ENCODE data around the gene PRICKLE4. TPM values are rescaled to one million over a fixed set of nuclear protein-coding genes. Genes with fewer than 3 reads are reported as not detected.

PRICKLE4 gene
- total RNA-seq, 2 experiments from 2014 or later: 1.8 to 2.6 TPM

GRCh38 chr6:41813956-41814355, 33.4 kb downstream of the PRICKLE4 start:
- intact Hi-C loops (cut with micrococcal nuclease; ENCODE audit: unreplicated experiment): no loop called here
- Histone ChIP-seq H3K4me1 (ENCODE audit: insufficient read depth, low read length, poor library complexity, severe bottlenecking) (peaks cover 6% of the 10 kb centered on the region), H3K4me2 (ENCODE audit: low read length) (no peak overlapping the region), H4K20me1 (ENCODE audit: insufficient read depth, low read length) (no peaks in the 10 kb centered on the region), H3K4me3 (ENCODE audit: low read depth, low read length, poor library complexity, severe bottlenecking) (no peak overlapping the region), H3K27ac (ENCODE audit: low read depth, low read length, poor library complexity, severe bottlenecking) (no peak overlapping the region), H3K9me2 (ENCODE audit: insufficient read depth, low read length) (no peaks in the 10 kb centered on the region), H2AFZ (ENCODE audit: low read length) (no peak overlapping the region), H3K36me3 (ENCODE audit: insufficient read depth, low read length) (no peaks in the 10 kb centered on the region; the same call in 1 of the 2 replicates), H3K9me3 (ENCODE audit: low read length) (no peaks in the 10 kb centered on the region), H3K79me2 (ENCODE audit: insufficient read depth, low read depth, low read length) (no peaks in the 10 kb centered on the region)
- TF ChIP-seq EZH2phosphoT487 (IDR thresholded peaks at IDR 0.05; ENCODE audit: borderline replicate concordance, low read depth, low read length) (no peak), CTCF (conservative IDR thresholded peaks at IDR 0.05; ENCODE audit: low read length) (no peak)
- BruUV-seq (replicated peaks): no TSS peak
- ChIA-PET POLR2A (no interaction called here), CTCF (ENCODE audit: unreplicated experiment) (no interaction called here)
- DNase-seq (ENCODE audit: low spot score): no peak

- CTCF ChIA-PET (ENCODE audit: unreplicated experiment): no interaction called here
- Histone ChIP-seq H3K9me3 (ENCODE audit: low read length) (no peaks in the 10 kb centered on the region), H3K4me2 (ENCODE audit: low read length) (no peak overlapping the region), H2AFZ (ENCODE audit: low read length) (no peak overlapping the region), H4K20me1 (ENCODE audit: insufficient read depth, low read length) (no peaks in the 10 kb centered on the region), H3K4me3 (ENCODE audit: low read depth, low read length, poor library complexity, severe bottlenecking) (no peak overlapping the region), H3K36me3 (ENCODE audit: insufficient read depth, low read length) (no peaks in the 10 kb centered on the region; the same call in 1 of the 2 replicates), H3K79me2 (ENCODE audit: insufficient read depth, low read depth, low read length) (no peaks in the 10 kb centered on the region), H3K9me2 (ENCODE audit: insufficient read depth, low read length) (no peaks in the 10 kb centered on the region), H3K4me1 (ENCODE audit: insufficient read depth, low read length, poor library complexity, severe bottlenecking) (peaks cover 6% of the 10 kb centered on the region), H3K27ac (ENCODE audit: low read depth, low read length, poor library complexity, severe bottlenecking) (no peak overlapping the region)
- POLR2A ChIA-PET: no interaction called here
- intact Hi-C loops (cut with micrococcal nuclease; ENCODE audit: unreplicated experiment): no loop called here
- TF ChIP-seq EZH2phosphoT487 (IDR thresholded peaks at IDR 0.05; ENCODE audit: borderline replicate concordance, low read depth, low read length) (no peak), CTCF (conservative IDR thresholded peaks at IDR 0.05; ENCODE audit: low read length) (no peak)
- DNase-seq (ENCODE audit: low spot score): no peak
- BruUV-seq (replicated peaks): no TSS peak
Measured at GRCh38 chr6:41814629-41815028, 34.0 kb downstream of the PRICKLE4 start.

- Histone ChIP-seq H4K20me1 (ENCODE audit: insufficient read depth, low read length) (no peaks in the 10 kb centered on the region), H3K9me3 (ENCODE audit: low read length) (no peaks in the 10 kb centered on the region), H3K9me2 (ENCODE audit: insufficient read depth, low read length) (no peaks in the 10 kb centered on the region), H3K4me3 (ENCODE audit: low read depth, low read length, poor library complexity, severe bottlenecking) (no peak overlapping the region), H3K27ac (ENCODE audit: low read depth, low read length, poor library complexity, severe bottlenecking) (no peak overlapping the region), H3K36me3 (ENCODE audit: insufficient read depth, low read length) (no peaks in the 10 kb centered on the region; the same call in 1 of the 2 replicates), H2AFZ (ENCODE audit: low read length) (no peak overlapping the region), H3K4me1 (ENCODE audit: insufficient read depth, low read length, poor library complexity, severe bottlenecking) (peaks cover 6% of the 10 kb centered on the region), H3K79me2 (ENCODE audit: insufficient read depth, low read depth, low read length) (no peaks in the 10 kb centered on the region), H3K4me2 (ENCODE audit: low read length) (no peak overlapping the region)
- no peak for TF ChIP-seq CTCF (conservative IDR thresholded peaks at IDR 0.05; ENCODE audit: low read length)
- no peak for TF ChIP-seq EZH2phosphoT487 (IDR thresholded peaks at IDR 0.05; ENCODE audit: borderline replicate concordance, low read depth, low read length)
- CTCF ChIA-PET (ENCODE audit: unreplicated experiment): interaction anchor here (0.6 kb wide), 1 partner anchor 80 kb away, joined by 3 read pairs; no protein-coding TSS in a partner anchor
- intact Hi-C loops (cut with micrococcal nuclease; ENCODE audit: unreplicated experiment): no loop called here
- no peak for DNase-seq (ENCODE audit: low spot score)
- POLR2A ChIA-PET: interaction anchor here (1.2 kb wide), 1 partner anchor 14 kb away, joined by 3 read pairs; no protein-coding TSS in a partner anchor
- no TSS peak for BruUV-seq (replicated peaks)
Measured at GRCh38 chr6:41815587-41815986, 35.0 kb downstream of the PRICKLE4 start.

All from OCI-LY7 (cell line).